Common myeloid progenitor, CD34-positive (primary cell): Measurements from ENCODE around the gene ANO3.

ENCODE experiments used
- CTCF ChIA-PET: fragments of 350-600 bp; sonication (Branson Sonifier 250); formaldehyde crosslinking; loops from one replicate; lab custom pipeline; 2021; ENCODE audit warnings: antibody characterized with exemption; lab: Charles Lee
- POLR2A ChIA-PET: fragments of 350-600 bp; sonication (Branson Sonifier 250); formaldehyde crosslinking; loops from one replicate; lab custom pipeline; 2021; ENCODE audit warnings: antibody characterized with exemption; lab: Charles Lee
- DNase-seq, 3 donors: peaks; one replicate each; pipeline versions ENCODE4 v3.0.0 to v3.0.0-alpha.2; 2013
- H3K27ac ChIP-seq, 2 experiments: 1 replicate in 1 of 2; 2 replicates in 1 of 2; pipeline ENCODE4 v1.7.0; 2013; ENCODE audit warnings: inconsistent platforms in 2 of 2, low read length in 2 of 2, mild to moderate bottlenecking in 2 of 2, low read depth in 1 of 2, moderate library complexity in 1 of 2; ENCODE audit not compliant: severe bottlenecking in 2 of 2, insufficient read depth in 1 of 2, poor library complexity in 1 of 2
- H3K27me3 ChIP-seq, 5 experiments: replicated peaks in 2 of 5; 1 replicate in 3 of 5; 2 replicates in 2 of 5; pipeline versions ENCODE4 v1.6.1 to v1.7.0; 2013; ENCODE audit warnings: low read length in 4 of 5, mild to moderate bottlenecking in 2 of 5, moderate library complexity in 2 of 5, inconsistent platforms in 1 of 5; ENCODE audit not compliant: insufficient read depth in 5 of 5, control insufficient read depth in 4 of 5
- H3K36me3 ChIP-seq, 4 experiments: 1 replicate in 2 of 4; 2 replicates in 2 of 4; pipeline versions ENCODE4 v1.6.1 to v1.7.0; 2013; ENCODE audit warnings: low read length in 3 of 4, control low read depth in 1 of 4, mild to moderate bottlenecking in 1 of 4; ENCODE audit not compliant: control insufficient read depth in 4 of 4, insufficient read depth in 4 of 4
- H3K4me1 ChIP-seq, 4 experiments: 1 replicate in 3 of 4; 2 replicates in 1 of 4; pipeline versions ENCODE4 v1.6.1 to v1.7.1; 2013; ENCODE audit warnings: low read length in 3 of 4, mild to moderate bottlenecking in 3 of 4, control low read depth in 1 of 4, inconsistent platforms in 1 of 4, moderate library complexity in 1 of 4; ENCODE audit not compliant: control insufficient read depth in 4 of 4, insufficient read depth in 4 of 4; ENCODE audit errors: control extremely low read depth in 1 of 4
- H3K4me3 ChIP-seq, 7 experiments: 1 replicate in 4 of 7; 2 replicates in 3 of 7; pipeline versions ENCODE4 v1.5.1 to v1.7.0; 2013; ENCODE audit warnings: mild to moderate bottlenecking in 7 of 7, low read length in 6 of 7, moderate library complexity in 6 of 7, inconsistent platforms in 2 of 7, low read depth in 2 of 7, control low read depth in 1 of 7; ENCODE audit not compliant: insufficient read depth in 4 of 7, control insufficient read depth in 1 of 7; ENCODE audit errors: extremely low read depth in 1 of 7
- H3K9me3 ChIP-seq, 5 experiments: 1 replicate in 4 of 5; 2 replicates in 1 of 5; pipeline versions ENCODE4 v1.6.1 to v1.7.1; 2013; ENCODE audit warnings: low read length in 4 of 5, mild to moderate bottlenecking in 2 of 5, inconsistent platforms in 1 of 5, low read depth in 1 of 5, moderate library complexity in 1 of 5; ENCODE audit not compliant: control insufficient read depth in 4 of 5, insufficient read depth in 2 of 5; ENCODE audit errors: control extremely low read depth in 1 of 5
- WGBS: methylation state at CpG from one replicate; pipeline ENCODE4 v1.1.5; 2013; ENCODE audit not compliant: insufficient coverage; 5-methylcytosine and 5-hydroxymethylcytosine counted together

ANO3 gene

DNA sequence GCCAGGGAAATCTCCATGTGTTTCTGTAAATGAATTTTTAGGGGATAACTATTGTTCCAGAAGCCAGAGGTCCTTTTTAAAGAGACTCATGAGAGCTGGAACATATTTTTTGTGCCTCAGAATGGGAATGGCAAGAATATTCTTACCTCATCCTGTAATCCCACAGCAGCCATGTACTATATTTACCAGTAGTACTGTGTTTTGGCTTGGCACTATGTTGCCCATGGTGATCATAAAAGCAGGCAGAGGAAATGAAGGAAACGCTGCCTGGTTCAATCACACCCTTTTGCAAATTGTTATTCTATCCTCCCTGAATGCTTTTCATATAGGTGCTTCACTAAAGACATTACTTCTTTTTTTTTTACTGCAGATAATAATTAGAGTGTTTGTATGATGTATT, 81.0 kb downstream of the ANO3 start:
- POLR2A ChIA-PET, result no interaction called here
- CTCF ChIA-PET, result no interaction called here
- Histone ChIP-seq H3K27ac (no peak overlapping the region), H3K4me3 (no peak overlapping the region), H3K4me1 (no peaks in the 10 kb centered on the region), H3K9me3 (no peaks in the 10 kb centered on the region), H3K36me3 (no peaks in the 10 kb centered on the region), H3K27me3 (no peaks in the 10 kb centered on the region)
- no CpG with 5 or more reads among the region's 1 CpG for WGBS
- no peak for DNase-seq

DNA sequence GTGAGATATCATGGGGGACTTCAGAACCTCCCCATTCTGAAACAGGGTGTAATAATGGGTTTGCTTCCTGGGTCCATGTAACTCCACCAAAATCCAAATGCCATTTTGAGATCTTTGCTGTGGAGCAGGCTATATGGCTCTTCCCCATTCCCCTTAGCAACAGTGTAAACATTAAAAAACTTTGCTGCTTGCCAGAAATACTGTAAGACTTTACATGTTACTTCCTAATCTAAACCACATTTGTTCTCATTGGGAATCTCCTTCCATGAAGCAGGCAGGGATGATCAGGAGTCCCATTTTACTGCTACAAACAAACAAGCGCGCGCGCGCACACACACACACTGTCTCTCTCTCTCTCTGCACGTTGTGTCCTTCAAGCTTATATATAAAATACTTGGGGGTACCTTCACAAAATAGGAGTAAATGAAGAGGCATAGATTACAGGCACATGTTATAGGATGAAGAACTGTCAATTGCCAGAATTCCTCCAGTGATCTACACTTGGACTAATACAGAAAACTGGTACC, 86.5 kb downstream of the ANO3 start:
- Histone ChIP-seq H3K27me3 (no peaks in the 10 kb centered on the region), H3K27ac (no peak overlapping the region), H3K36me3 (no peaks in the 10 kb centered on the region), H3K9me3 (no peaks in the 10 kb centered on the region), H3K4me3 (no peak overlapping the region), H3K4me1 (no peaks in the 10 kb centered on the region)
- no CpG with 5 or more reads among the region's 6 CpGs for WGBS
- ChIA-PET CTCF (no interaction called here), POLR2A (no interaction called here)
- no peak for DNase-seq

- Histone ChIP-seq H3K27me3 (no peaks in the 10 kb centered on the region), H3K27ac (no peak overlapping the region), H3K36me3 (no peaks in the 10 kb centered on the region), H3K4me1 (no peaks in the 10 kb centered on the region), H3K4me3 (no peak overlapping the region), H3K9me3 (no peaks in the 10 kb centered on the region)
- DNase-seq, result no peak
- 17% methylated on average over 1 of the region's 1 CpG for WGBS
- CTCF ChIA-PET, result no interaction called here
- POLR2A ChIA-PET, result no interaction called here
Measured at GRCh38 chr11:26420331-26420730, 88.4 kb downstream of the ANO3 start.

- CTCF ChIA-PET, result no interaction called here
- no peak for DNase-seq
- Histone ChIP-seq H3K27me3 (no peaks in the 10 kb centered on the region), H3K9me3 (no peaks in the 10 kb centered on the region), H3K4me3 (no peak overlapping the region), H3K36me3 (no peaks in the 10 kb centered on the region), H3K27ac (no peak overlapping the region), H3K4me1 (no peaks in the 10 kb centered on the region)
- WGBS, result no CpG with 5 or more reads among the region's 1 CpG
- POLR2A ChIA-PET, result no interaction called here
Measured at GRCh38 chr11:26424255-26424654, 92.3 kb downstream of the ANO3 start.

DNA sequence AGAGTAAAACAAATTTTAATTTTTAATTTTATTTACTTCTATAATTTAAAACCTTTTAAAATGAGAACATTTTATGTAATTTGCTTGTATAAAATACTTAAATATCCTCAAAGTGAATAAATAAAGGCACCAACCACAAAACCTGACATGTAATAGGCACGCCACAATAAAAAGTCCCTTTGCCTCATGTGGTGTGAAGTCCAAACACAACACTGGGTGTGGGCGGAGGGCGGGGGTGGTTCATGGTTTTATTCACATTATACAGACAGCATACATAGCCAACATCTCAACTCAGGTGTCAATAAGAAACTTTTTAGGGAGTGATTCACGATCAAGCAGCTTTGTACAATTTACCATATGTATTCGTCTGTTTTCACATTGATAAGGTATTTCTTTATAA, 107.9 kb downstream of the ANO3 start:
- no peaks in the 10 kb centered on the region for H3K36me3 ChIP-seq
- no peaks in the 10 kb centered on the region for H3K27me3 ChIP-seq
- no peak for DNase-seq
- no peaks in the 10 kb centered on the region for H3K4me1 ChIP-seq
- no peak overlapping the region for H3K4me3 ChIP-seq
- ChIA-PET POLR2A (no interaction called here), CTCF (no interaction called here)
- no peak overlapping the region for H3K27ac ChIP-seq
- WGBS, result no CpG with 5 or more reads among the region's 5 CpGs
- H3K9me3 ChIP-seq, result no peaks in the 10 kb centered on the region

DNA sequence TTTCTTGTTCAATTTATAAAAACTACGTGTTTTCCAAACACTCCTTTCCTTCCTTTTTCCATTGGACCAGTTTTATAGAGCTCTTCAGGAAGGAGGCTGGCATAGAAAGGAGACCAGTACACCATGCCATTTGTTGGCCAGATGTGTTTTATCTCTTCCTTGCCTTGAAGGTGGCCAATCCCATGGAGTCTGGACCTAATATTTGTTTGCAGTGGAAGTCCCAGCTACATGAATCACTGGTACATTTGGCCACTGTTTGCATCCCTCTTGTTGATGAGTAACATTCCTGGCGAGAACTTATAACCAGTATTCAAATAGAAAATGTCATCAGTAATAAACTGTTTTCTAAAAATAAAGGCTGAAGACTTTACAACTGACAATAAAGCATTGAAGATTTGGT, 110.2 kb downstream of the ANO3 start:
- H3K27me3 ChIP-seq, result no peaks in the 10 kb centered on the region
- H3K9me3 ChIP-seq, result no peaks in the 10 kb centered on the region
- ChIA-PET POLR2A (no interaction called here), CTCF (no interaction called here)
- no peaks in the 10 kb centered on the region for H3K36me3 ChIP-seq
- H3K27ac ChIP-seq, result no peak overlapping the region
- H3K4me1 ChIP-seq, result no peaks in the 10 kb centered on the region
- no peak for DNase-seq
- WGBS, result 80% methylated on average over 1 of the region's 2 CpGs
- H3K4me3 ChIP-seq, result no peak overlapping the region

- CTCF ChIA-PET, result no interaction called here
- H3K4me3 ChIP-seq, result no peak overlapping the region
- H3K4me1 ChIP-seq, result no peaks in the 10 kb centered on the region
- no peaks in the 10 kb centered on the region for H3K36me3 ChIP-seq
- no peaks in the 10 kb centered on the region for H3K9me3 ChIP-seq
- POLR2A ChIA-PET, result no interaction called here
- WGBS, result no CpG with 5 or more reads among the region's 3 CpGs
- DNase-seq, result no peak
- no peaks in the 10 kb centered on the region for H3K27me3 ChIP-seq
- no peak overlapping the region for H3K27ac ChIP-seq
Measured at GRCh38 chr11:26443617-26444016, 111.7 kb downstream of the ANO3 start.
